H1 (cell line): ENCODE measurements around the gene ZNF513. TPM values are rescaled to one million over a fixed set of nuclear protein-coding genes. Genes with fewer than 3 reads are reported as not detected.

ENCODE experiments used
- CTCF ChIA-PET: fragments of 300-600 bp; sonication (Branson Sonifier 250); formaldehyde crosslinking; loops from one replicate; lab custom pipeline; 2021; ENCODE audit not compliant: partially characterized antibody; lab: Charles Lee
- POLR2A ChIA-PET: fragments of 300-600 bp; sonication (Branson Sonifier 250); formaldehyde crosslinking; loops from one replicate; lab custom pipeline; 2021; ENCODE audit warnings: inconsistent platforms; ENCODE audit not compliant: partially characterized antibody; lab: Charles Lee
- DNase-seq, 2 experiments: peaks; one replicate each; pipeline versions ENCODE4 v3.0.0 to v3.0.0-alpha.2; 2010 to 2022; ENCODE audit warnings: low spot score in 2 of 2, low read depth in 1 of 2, mixed read lengths in 1 of 2
- FAIRE-seq: peaks from 2 replicates; lab custom pipeline; 2011; peaks lifted over from hg19 to GRCh38; lab: Jason Lieb, UNC
- H2AFZ ChIP-seq: 2 replicates; pipeline ENCODE4 v1.8.1; 2012; ENCODE audit warnings: low read length, inconsistent platforms
- H2AK5ac ChIP-seq: 2 replicates; pipeline ENCODE4 v1.6.1; 2013; ENCODE audit warnings: low read depth, low read length
- H2BK120ac ChIP-seq: replicated peaks from 2 replicates; pipeline ENCODE3; 2013; ENCODE audit warnings: low read depth, low read length, inconsistent platforms
- H2BK12ac ChIP-seq: 2 replicates; pipeline ENCODE4 v1.6.1; 2013; ENCODE audit warnings: low read depth, low read length
- H2BK15ac ChIP-seq: 2 replicates; pipeline ENCODE4 v1.6.1; 2013; ENCODE audit warnings: low read length
- H2BK20ac ChIP-seq: 2 replicates; pipeline ENCODE4 v1.6.1; 2013; ENCODE audit warnings: low read length
- H2BK5ac ChIP-seq: 2 replicates; pipeline ENCODE4 v1.6.1; 2013; ENCODE audit warnings: low read depth, low read length
- H3K14ac ChIP-seq: 2 replicates; pipeline ENCODE4 v1.6.1; 2013; ENCODE audit warnings: inconsistent platforms; ENCODE audit not compliant: insufficient read length
- H3K18ac ChIP-seq: 2 replicates; pipeline ENCODE4 v1.6.1; 2013; ENCODE audit warnings: low read length; ENCODE audit errors: extremely low read depth
- H3K23ac ChIP-seq: 2 replicates; pipeline ENCODE4 v1.6.1; 2013; ENCODE audit warnings: inconsistent platforms; ENCODE audit not compliant: insufficient read length
- H3K23me2 ChIP-seq: 2 replicates; pipeline ENCODE4 v1.6.1; 2013; ENCODE audit warnings: low read depth, low read length
- H3K27ac ChIP-seq: 2 replicates; pipeline ENCODE4 v1.6.1; 2011; ENCODE audit warnings: low read depth, low read length, inconsistent platforms
- H3K27me3 ChIP-seq, 4 experiments: replicated peaks in 1 of 4; 1 replicate in 1 of 4; 2 replicates in 3 of 4; pipeline versions ENCODE4 v1.6.1 to v1.8.1; 2011 to 2013; ENCODE audit warnings: low read length in 3 of 4, mild to moderate bottlenecking in 3 of 4, inconsistent platforms in 2 of 4, mixed read lengths in 2 of 4, moderate library complexity in 1 of 4; ENCODE audit not compliant: control insufficient read depth in 3 of 4, insufficient read depth in 3 of 4; ENCODE audit errors: extremely low read depth in 1 of 4
- H3K36me3 ChIP-seq, 4 experiments: 2 replicates each; pipeline versions ENCODE4 v1.6.1 to v1.8.1; 2011 to 2013; ENCODE audit warnings: mild to moderate bottlenecking in 4 of 4, low read length in 3 of 4, moderate library complexity in 2 of 4, control low read depth in 1 of 4, inconsistent platforms in 1 of 4; ENCODE audit not compliant: insufficient read depth in 4 of 4, control insufficient read depth in 2 of 4
- H3K4ac ChIP-seq: replicated peaks from 2 replicates; pipeline ENCODE3; 2013; ENCODE audit warnings: low read length, low read depth, mixed read lengths, inconsistent platforms; ENCODE audit not compliant: insufficient read length
- H3K4me1 ChIP-seq, 4 experiments: replicated peaks in 1 of 4; 1 replicate in 1 of 4; 2 replicates in 3 of 4; pipeline versions ENCODE4 v1.6.1 to v1.8.1; 2011 to 2013; ENCODE audit warnings: low read length in 3 of 4, inconsistent platforms in 2 of 4, mixed read lengths in 1 of 4; ENCODE audit not compliant: insufficient read depth in 4 of 4, control insufficient read depth in 3 of 4
- H3K4me2 ChIP-seq, 2 experiments: 2 replicates each; pipeline versions ENCODE4 v1.6.1 to v1.8.1; 2011 to 2013; ENCODE audit warnings: low read depth in 2 of 2, low read length in 2 of 2, control low read depth in 1 of 2, inconsistent platforms in 1 of 2, mild to moderate bottlenecking in 1 of 2; ENCODE audit not compliant: insufficient read depth in 1 of 2
- H3K4me3 ChIP-seq, 4 experiments: fragments of 200-600, 300-600 bp in 1 of 4; sonication (generic), shearing (Covaris generic), sonication (Bioruptor Twin) in 1 of 4; 2 replicates each; pipeline versions ENCODE4 v1.5.1 to v1.8.1; 2011 to 2016; ENCODE audit warnings: low read length in 4 of 4, low read depth in 3 of 4, control low read depth in 2 of 4, inconsistent platforms in 2 of 4, mild to moderate bottlenecking in 2 of 4, mixed read lengths in 1 of 4, moderate library complexity in 1 of 4; ENCODE audit not compliant: insufficient read depth in 2 of 4; ENCODE audit errors: extremely low read depth in 1 of 4
- H3K56ac ChIP-seq: replicated peaks from 2 replicates; pipeline ENCODE3; 2013; ENCODE audit warnings: low read depth, mild to moderate bottlenecking, mixed read lengths, low read length, inconsistent platforms; ENCODE audit not compliant: insufficient read length
- H3K79me1 ChIP-seq: 2 replicates; pipeline ENCODE4 v1.6.1; 2013; ENCODE audit warnings: low read depth, low read length, control low read depth
- H3K79me2 ChIP-seq, 2 experiments: 2 replicates each; pipeline versions ENCODE4 v1.6.1 to v1.8.1; 2012 to 2013; ENCODE audit warnings: low read length in 2 of 2, mild to moderate bottlenecking in 2 of 2, inconsistent platforms in 1 of 2; ENCODE audit not compliant: insufficient read depth in 2 of 2, control insufficient read depth in 1 of 2
- H3K9ac ChIP-seq, 4 experiments: replicated peaks in 1 of 4; 1 replicate in 1 of 4; 2 replicates in 3 of 4; pipeline versions ENCODE4 v1.6.1 to v1.8.1; 2011 to 2013; ENCODE audit warnings: low read depth in 3 of 4, low read length in 3 of 4, control low read depth in 2 of 4, mild to moderate bottlenecking in 2 of 4, moderate library complexity in 2 of 4, inconsistent platforms in 1 of 4; ENCODE audit errors: extremely low read depth in 1 of 4
- H3K9me3 ChIP-seq, 2 experiments: 2 replicates each; pipeline versions ENCODE4 v1.6.1 to v1.8.1; 2012 to 2013; ENCODE audit warnings: mild to moderate bottlenecking in 2 of 2, moderate library complexity in 2 of 2, control low read depth in 1 of 2, inconsistent platforms in 1 of 2, low read depth in 1 of 2, low read length in 1 of 2, mixed read lengths in 1 of 2; ENCODE audit not compliant: insufficient read depth in 2 of 2
- H4K20me1 ChIP-seq, 2 experiments: replicated peaks in 1 of 2; 2 replicates each; pipeline versions ENCODE3 to v1.8.1; 2011 to 2013; ENCODE audit warnings: inconsistent platforms in 2 of 2, low read length in 2 of 2, mild to moderate bottlenecking in 1 of 2; ENCODE audit not compliant: insufficient read depth in 2 of 2, control insufficient read depth in 1 of 2
- H4K5ac ChIP-seq: 2 replicates; pipeline ENCODE4 v1.6.1; 2013; ENCODE audit warnings: low read length, low read depth, mixed read lengths, inconsistent platforms; ENCODE audit not compliant: insufficient read length
- H4K8ac ChIP-seq: 2 replicates; pipeline ENCODE4 v1.8.0; 2013; ENCODE audit warnings: mild to moderate bottlenecking, moderate library complexity, low read length, inconsistent platforms; ENCODE audit not compliant: insufficient read depth; ENCODE audit errors: extremely low read depth
- H4K91ac ChIP-seq: replicated peaks from 2 replicates; pipeline ENCODE3; 2013; ENCODE audit warnings: low read length, mixed read lengths, inconsistent platforms; ENCODE audit not compliant: insufficient read length
- BACH1 ChIP-seq: IDR thresholded peaks from 2 replicates; pipeline ENCODE4 v1.6.1; 2012; ENCODE audit warnings: low read length, improper control_type of control experiment
- CBX8 ChIP-seq: fragments of 300-800, 300-1000 bp; sonication (generic); IDR thresholded peaks from 2 replicates; pipeline ENCODE4 v1.7.1; 2016; ENCODE audit warnings: low read depth, low read length, borderline replicate concordance
- CTBP2 ChIP-seq: IDR thresholded peaks from 2 replicates; pipeline ENCODE4 v1.7.0; 2011; ENCODE audit warnings: borderline replicate concordance, mild to moderate bottlenecking, moderate library complexity, mixed read lengths, low read length; ENCODE audit not compliant: insufficient read depth, insufficient read length
- E2F6 ChIP-seq: IDR thresholded peaks from 2 replicates; pipeline ENCODE4 v1.6.1; 2012; ENCODE audit warnings: inconsistent platforms
- KDM1A ChIP-seq: fragments of 200-600, 300-600 bp; sonication (generic); IDR thresholded peaks from 2 replicates; pipeline ENCODE4 v1.7.1; 2016; ENCODE audit warnings: mild to moderate bottlenecking, low read length, borderline replicate concordance
- KDM5A ChIP-seq: fragments of 200-600 bp; IDR thresholded peaks from 2 replicates; pipeline ENCODE4 v1.7.1; 2012; ENCODE audit warnings: mild to moderate bottlenecking, low read length, inconsistent platforms, mixed read lengths
- MAX ChIP-seq: IDR thresholded peaks from 2 replicates; pipeline ENCODE4 v1.6.1; 2012; ENCODE audit warnings: inconsistent platforms
- RFX5 ChIP-seq: IDR thresholded peaks from 2 replicates; pipeline ENCODE4 v1.6.1; 2011; ENCODE audit warnings: low read depth, low read length, improper control_type of control experiment, borderline replicate concordance
- TEAD4 ChIP-seq: IDR thresholded peaks from 2 replicates; pipeline ENCODE4 v1.6.1; 2012; ENCODE audit warnings: low read depth, low read length, inconsistent platforms, mixed read lengths
- WGBS, 2 experiments: shearing (Covaris generic) in 1 of 2; methylation state at CpG; one replicate each; pipeline versions ENCODE4 v1.1.6 to v1.1.7; 2013 to 2015; ENCODE audit warnings: low lambda C conversion rate in 2 of 2, mixed read lengths in 2 of 2, inconsistent platforms in 1 of 2, low coverage in 1 of 2, missing lambda C conversion rate in 1 of 2; ENCODE audit not compliant: insufficient replicate concordance in 2 of 2, insufficient coverage in 1 of 2, insufficient read length in 1 of 2; ENCODE audit errors: extremely low coverage in 1 of 2, missing lambda C conversion rate in 1 of 2; 5-methylcytosine and 5-hydroxymethylcytosine counted together
- polyA plus RNA-seq, 7 experiments: library from polyadenylated mRNA; depleted of rRNA in 3 of 7; stranded (reverse) in 5 of 7; unstranded in 2 of 7; fragments of >200 nt in 5 of 7; fragments of 200-250 nt in 2 of 7; gene quantifications; 1 replicate in 5 of 7; 2 replicates in 1 of 7; 4 replicates in 1 of 7; pipeline versions ENCODE4 v1.2.1 to v1.2.3, GENCODE V29; 2011 to 2013; ENCODE audit warnings: missing spikeins in 2 of 7, mixed read lengths in 2 of 7
- total RNA-seq: library from RNA; stranded (reverse); fragmentation: NEBNext Ultra II Directional; extraction: Animal tissue kit (Norgen Biotek cat#: 25700); gene quantifications from 2 replicates; pipeline ENCODE4 v1.2.1, GENCODE V29; 2021

Gene ZNF513
- total and polyA plus RNA-seq, 2 of the 8 experiments (the other 6 are each of a cell fraction or from before 2014, with no cell fraction given) = 17.3 to 29.5 TPM

GRCh38 chr2:27370816-27371620 is 9.5 kb downstream of the ZNF513 start:
- Histone ChIP-seq H3K14ac (no peak overlapping the region), H3K27me3 (no peaks in the 10 kb centered on the region), H2BK20ac (no peak overlapping the region), H4K91ac (no peak overlapping the region), H3K56ac (peak overlapping the region; percentile 24), H2BK12ac (no peak overlapping the region), H3K4me3 (peak overlapping the region; percentile 72 to 99 (median 88)), H3K9me3 (no peaks in the 10 kb centered on the region), H3K79me2 (peaks cover 2 to 21% of the 10 kb centered on the region in 2 experiments; a peak in 3 of 4 replicates), H3K23me2 (peaks cover 8% of the 10 kb centered on the region), H3K9ac (peak overlapping the region; percentile 3 to 84 (median 80)), H3K4me2 (peak overlapping the region; percentile 77 to 81), H2BK15ac (no peak overlapping the region), H3K4me1 (peaks cover 0 to 4% (median 2%) of the 10 kb centered on the region in 4 experiments; a peak in 4 of 7 replicates), H3K27ac (peak overlapping the region; percentile 31), H3K79me1 (peaks cover 5% of the 10 kb centered on the region; the same call in 1 of the 2 replicates), H3K36me3 (peaks cover 29 to 53% (median 46%) of the 10 kb centered on the region in 4 experiments), H2BK120ac (no peak overlapping the region), H3K4ac (no peak overlapping the region), H3K18ac (0 out of 2 replicates have a peak overlapping the region, but pooled peaks have one; percentile 20), H3K23ac (no peak overlapping the region), H4K8ac (peak overlapping the region; percentile 92), H2AK5ac (no peak overlapping the region), H2BK5ac (peak overlapping the region; percentile 84; the same call in 1 of the 2 replicates), H2AFZ (peak overlapping the region; percentile 9; the same call in 1 of the 2 replicates), H4K20me1 (peaks cover 0 to 16% of the 10 kb centered on the region in 2 experiments), H4K5ac (peak overlapping the region; percentile 85)
- TF ChIP-seq RFX5 = no peak
- TF ChIP-seq KDM5A = peak; percentile 46; the same call in 1 of the 2 replicates
- no peak for TF ChIP-seq KDM1A
- no peak for TF ChIP-seq CBX8
- peak; percentile 84 for TF ChIP-seq E2F6
- no peak for TF ChIP-seq CTBP2
- no peak for TF ChIP-seq BACH1
- peak; percentile 85 for TF ChIP-seq MAX
- TF ChIP-seq TEAD4 = no peak
- no peak for FAIRE-seq
- DNase-seq = peak in 1 of 2 experiments; percentile 47
- CTCF ChIA-PET = interaction anchor here (0.8 to 2.8 kb wide), 10 partner anchors 8 to 129 kb away, joined by 3 to 7 read pairs (median 4); partner anchors contain the start of genes FNDC4 and UCN
- POLR2A ChIA-PET = interaction anchor here (0.9 to 8.2 kb wide), 11 partner anchors 9 to 160 kb away, joined by 3 to 135 read pairs (median 3); partner anchors contain the start of genes GTF3C2, MPV17, PPM1G and ZNF513
- 9% methylated on average over 44 of the region's 46 CpGs; no CpG with 5 or more reads in 1 of the 2 experiments for WGBS, 2 experiments
